ENCODE data around the gene TEKT2.

TEKT2 gene

GRCh38 chr1:36106269-36106668 is 22.4 kb downstream of the TEKT2 start:
- no peak overlapping the region for H3K4me3 ChIP-seq (ENCODE audit: low read length)
- TF ChIP-seq CTCF (IDR thresholded peaks at IDR 0.05; ENCODE audit: insufficient read depth, low read depth, low read length, missing control alignments) = no peak

GRCh38 chr1:36107394-36107793 is 23.5 kb downstream of the TEKT2 start:
- no peak for DNase-seq (ENCODE audit: low read depth)
- no peak for TF ChIP-seq CTCF (IDR thresholded peaks at IDR 0.05; ENCODE audit: insufficient read depth, low read depth, low read length, missing control alignments)

More at GRCh38 chr1:36106269-36106668, 22.4 kb downstream of the TEKT2 start:
- DNase-seq (ENCODE audit: low read depth) = no peak

GRCh38 chr1:36108314-36108713 is 24.4 kb downstream of the TEKT2 start:
- no peak for TF ChIP-seq CTCF (IDR thresholded peaks at IDR 0.05; ENCODE audit: insufficient read depth, low read depth, low read length, missing control alignments)
- H3K4me3 ChIP-seq (ENCODE audit: low read length) = no peak overlapping the region
- DNase-seq (ENCODE audit: low read depth) = no peak

More at GRCh38 chr1:36107394-36107793, 23.5 kb downstream of the TEKT2 start:
- H3K4me3 ChIP-seq (ENCODE audit: low read length) = no peak overlapping the region

- TF ChIP-seq CTCF (IDR thresholded peaks at IDR 0.05; ENCODE audit: insufficient read depth, low read depth, low read length, missing control alignments) = no peak
- peak; percentile 79 for DNase-seq (ENCODE audit: low read depth)
- H3K4me3 ChIP-seq (ENCODE audit: low read length) = no peak overlapping the region
Measured at GRCh38 chr1:36109041-36109679, 25.3 kb downstream of the TEKT2 start.

- no peak overlapping the region for H3K4me3 ChIP-seq (ENCODE audit: low read length)
- DNase-seq (ENCODE audit: low read depth) = no peak
- no peak for TF ChIP-seq CTCF (IDR thresholded peaks at IDR 0.05; ENCODE audit: insufficient read depth, low read depth, low read length, missing control alignments)
Measured at GRCh38 chr1:36111151-36111550, 27.3 kb downstream of the TEKT2 start.

GRCh38 chr1:36112823-36113222 is 28.9 kb downstream of the TEKT2 start:
- TF ChIP-seq CTCF (IDR thresholded peaks at IDR 0.05; ENCODE audit: insufficient read depth, low read depth, low read length, missing control alignments) = no peak
- no peak for DNase-seq (ENCODE audit: low read depth)

GRCh38 chr1:36114371-36114770 is 30.5 kb downstream of the TEKT2 start:
- TF ChIP-seq CTCF (IDR thresholded peaks at IDR 0.05; ENCODE audit: insufficient read depth, low read depth, low read length, missing control alignments) = no peak
- DNase-seq (ENCODE audit: low read depth) = no peak
- no peak overlapping the region for H3K4me3 ChIP-seq (ENCODE audit: low read length)

More at GRCh38 chr1:36112823-36113222, 28.9 kb downstream of the TEKT2 start:
- no peak overlapping the region for H3K4me3 ChIP-seq (ENCODE audit: low read length)

Data from epithelial cell of esophagus (primary cell).